Loucy (cell line): ENCODE results near the gene PREX1.

ENCODE experiments used
- H2AFZ ChIP-seq: fragments of 200-600 bp; sonication (generic); 2 replicates; pipeline ENCODE4 v1.6.0; 2016; ENCODE audit warnings: antibody characterized with exemption, mild to moderate bottlenecking, low read length, moderate library complexity
- H3F3A ChIP-seq: fragments of 200-600 bp; 2 replicates; pipeline ENCODE4 v1.6.0; 2016; ENCODE audit warnings: antibody characterized with exemption, low read depth, mild to moderate bottlenecking
- H3K27me3 ChIP-seq: fragments of 200-600 bp; sonication (generic); 2 replicates; pipeline ENCODE4 v1.6.1; 2014; ENCODE audit warnings: low read length, mild to moderate bottlenecking; ENCODE audit not compliant: insufficient read depth, poor library complexity, severe bottlenecking
- H3K36me3 ChIP-seq: fragments of 200-600 bp; sonication (generic); 2 replicates; pipeline ENCODE4 v1.6.1; 2016; ENCODE audit warnings: low read length; ENCODE audit not compliant: insufficient read depth
- H3K4me1 ChIP-seq: fragments of 200-600 bp; sonication (generic); 2 replicates; pipeline ENCODE4 v1.5.1; 2014; ENCODE audit warnings: low read length, mild to moderate bottlenecking; ENCODE audit not compliant: insufficient read depth, poor library complexity, severe bottlenecking
- H3K4me2 ChIP-seq: fragments of 200-600 bp; sonication (generic); 2 replicates; pipeline ENCODE4 v1.6.0; 2014; ENCODE audit warnings: antibody characterized with exemption, low read length, low read depth, mild to moderate bottlenecking; ENCODE audit not compliant: poor library complexity, severe bottlenecking
- H3K4me3 ChIP-seq: fragments of 200-600 bp; sonication (generic); 2 replicates; pipeline ENCODE4 v1.5.1; 2014; ENCODE audit warnings: low read length, mild to moderate bottlenecking, mixed read lengths; ENCODE audit not compliant: poor library complexity, severe bottlenecking
- H3K79me2 ChIP-seq: fragments of 200-600 bp; sonication (generic); 2 replicates; pipeline ENCODE4 v1.6.1; 2014; ENCODE audit warnings: low read length; ENCODE audit not compliant: insufficient read depth
- H3K9ac ChIP-seq: fragments of 200-600 bp; sonication (generic); 2 replicates; pipeline ENCODE4 v1.6.0; 2014; ENCODE audit warnings: mild to moderate bottlenecking, low read depth, low read length, moderate library complexity; ENCODE audit not compliant: poor library complexity, severe bottlenecking
- H3K9me2 ChIP-seq: fragments of 200-600 bp; sonication (generic); replicated peaks from 2 replicates; pipeline ENCODE4 v1.6.1; 2016; ENCODE audit warnings: low read depth, low read length, mixed read lengths
- H3K9me3 ChIP-seq: fragments of 200-600 bp; sonication (generic); 2 replicates; pipeline ENCODE4 v1.6.1; 2014; ENCODE audit warnings: mild to moderate bottlenecking, antibody characterized with exemption, low read length, low read depth; ENCODE audit not compliant: insufficient read depth
- H4K20me1 ChIP-seq: fragments of 200-600 bp; sonication (generic); 2 replicates; pipeline ENCODE4 v1.6.0; 2014; ENCODE audit warnings: antibody characterized with exemption, low read length, mild to moderate bottlenecking; ENCODE audit not compliant: insufficient read depth, poor library complexity, severe bottlenecking
- CTCF ChIP-seq: fragments of 200-600 bp; sonication (generic); conservative IDR thresholded peaks from 2 replicates; pipeline ENCODE4 v1.5.1; 2014; ENCODE audit warnings: mild to moderate bottlenecking, antibody characterized with exemption, low read length
- EZH2phosphoT487 ChIP-seq: fragments of 200-600 bp; IDR thresholded peaks from 2 replicates; pipeline ENCODE4 v1.6.1; 2018; ENCODE audit warnings: antibody characterized with exemption, mild to moderate bottlenecking, moderate library complexity, borderline replicate concordance

The PREX1 gene

GRCh38 chr20:48779435-48779834 is 48.4 kb downstream of the PREX1 start:
- Histone ChIP-seq H3K79me2 (peaks cover 78% of the 10 kb centered on the region), H3K4me3 (no peak overlapping the region), H3K9me2 (no peaks in the 10 kb centered on the region), H4K20me1 (no peaks in the 10 kb centered on the region), H3K4me2 (no peak overlapping the region), H3K4me1 (peaks cover 33% of the 10 kb centered on the region), H3K27me3 (no peaks in the 10 kb centered on the region), H3K9me3 (peaks cover 10% of the 10 kb centered on the region; the same call in 1 of the 2 replicates), H2AFZ (no peak overlapping the region), H3K9ac (no peak overlapping the region), H3K36me3 (no peaks in the 10 kb centered on the region), H3F3A (no peaks in the 10 kb centered on the region)
- no peak for TF ChIP-seq CTCF
- TF ChIP-seq EZH2phosphoT487, result no peak

GRCh38 chr20:48777821-48778220 is 50.0 kb downstream of the PREX1 start:
- Histone ChIP-seq H3K9me3 (peaks cover 10% of the 10 kb centered on the region; the same call in 1 of the 2 replicates), H3K27me3 (no peaks in the 10 kb centered on the region), H2AFZ (no peak overlapping the region), H3K4me1 (peaks cover 36% of the 10 kb centered on the region), H3K4me2 (no peak overlapping the region), H4K20me1 (no peaks in the 10 kb centered on the region), H3F3A (no peaks in the 10 kb centered on the region), H3K79me2 (peaks cover 68% of the 10 kb centered on the region), H3K36me3 (no peaks in the 10 kb centered on the region), H3K9ac (no peak overlapping the region), H3K9me2 (no peaks in the 10 kb centered on the region), H3K4me3 (no peak overlapping the region)
- no peak for TF ChIP-seq CTCF
- no peak for TF ChIP-seq EZH2phosphoT487

GRCh38 chr20:48777005-48777404 is 50.8 kb downstream of the PREX1 start:
- H3K36me3 ChIP-seq, result no peaks in the 10 kb centered on the region
- no peaks in the 10 kb centered on the region for H3K9me2 ChIP-seq
- no peaks in the 10 kb centered on the region for H4K20me1 ChIP-seq
- no peaks in the 10 kb centered on the region for H3F3A ChIP-seq
- H2AFZ ChIP-seq, result no peak overlapping the region
- no peak overlapping the region for H3K4me3 ChIP-seq
- no peak overlapping the region for H3K4me2 ChIP-seq
- TF ChIP-seq CTCF, result no peak
- no peak for TF ChIP-seq EZH2phosphoT487
- H3K9ac ChIP-seq, result no peak overlapping the region
- peaks cover 10% of the 10 kb centered on the region; the same call in 1 of the 2 replicates for H3K9me3 ChIP-seq
- peaks cover 27% of the 10 kb centered on the region for H3K4me1 ChIP-seq
- no peaks in the 10 kb centered on the region for H3K27me3 ChIP-seq
- peaks cover 67% of the 10 kb centered on the region for H3K79me2 ChIP-seq
